NCI-H69 (cell line): ENCODE results near the gene LMX1B.
A peak's percentile ranks its signal among the peaks of the same experiment; 100 is the strongest.

Experiments
- DNase-seq: peaks from one replicate; lab custom pipeline; 2025; lab: John Stamatoyannopoulos, UW

LMX1B gene

GRCh38 chr9:126677188-126678084 is 63.7 kb downstream of the LMX1B start:
- DNase-seq, result peak; percentile 14

GRCh38 chr9:126678989-126679388 is 65.3 kb downstream of the LMX1B start:
- DNase-seq, result no peak

GRCh38 chr9:126681336-126681735 is 67.6 kb downstream of the LMX1B start:
- DNase-seq, result peak; percentile 67

GRCh38 chr9:126682113-126682810 is 68.5 kb downstream of the LMX1B start:
- no peak for DNase-seq

- no peak for DNase-seq
Observed at GRCh38 chr9:126682928-126683697, 69.4 kb downstream of the LMX1B start.

- no peak for DNase-seq
Observed at GRCh38 chr9:126683698-126684044, 69.9 kb downstream of the LMX1B start.

GRCh38 chr9:126684345-126684744 is 70.6 kb downstream of the LMX1B start:
- DNase-seq, result no peak

- no peak for DNase-seq
Observed at GRCh38 chr9:126684965-126685465, 71.3 kb downstream of the LMX1B start.

- DNase-seq, result no peak
Observed at GRCh38 chr9:126687930-126688461, 74.3 kb downstream of the LMX1B start.

- DNase-seq, result no peak
Observed at GRCh38 chr9:126688617-126689016, 74.9 kb downstream of the LMX1B start.

- no peak for DNase-seq
Observed at GRCh38 chr9:126689027-126689825, 75.5 kb downstream of the LMX1B start.

- DNase-seq, result peak; percentile 57
Observed at GRCh38 chr9:126690431-126691051, 76.8 kb downstream of the LMX1B start.

- DNase-seq, result no peak
Observed at GRCh38 chr9:126692041-126692758, 78.5 kb downstream of the LMX1B start.

GRCh38 chr9:126692759-126693427 is 79.2 kb downstream of the LMX1B start:
- DNase-seq, result no peak

- no peak for DNase-seq
Observed at GRCh38 chr9:126693428-126693944, 79.8 kb downstream of the LMX1B start.

- DNase-seq, result no peak
Observed at GRCh38 chr9:126694206-126695081, 80.7 kb downstream of the LMX1B start.

GRCh38 chr9:126695186-126695585 is 81.5 kb downstream of the LMX1B start:
- no peak for DNase-seq

- no peak for DNase-seq
Observed at GRCh38 chr9:126695701-126696400, 82.1 kb downstream of the LMX1B start.
